ENCODE measurements around the gene ARHGEF33. TPM values are rescaled to one million over a fixed set of nuclear protein-coding genes. Genes with fewer than 3 reads are reported as not detected.

ARHGEF33 gene
- total RNA-seq, 1 donor from 2014 or later, result 1.3 TPM

GRCh38 chr2:38898256-38898655 is 8.6 kb downstream of the ARHGEF33 start:
- Histone ChIP-seq H3K36me3 (no peaks in the 10 kb centered on the region), H3K4me3 (no peak overlapping the region), H3K27ac (no peak overlapping the region), H3K27me3 (no peaks in the 10 kb centered on the region), H3K9me3 (no peaks in the 10 kb centered on the region), H3K4me1 (no peaks in the 10 kb centered on the region)
- no peak for DNase-seq
- no peak for ATAC-seq
- intact Hi-C loops (cut with DNase I), result no loop called here
- no peak for TF ChIP-seq CTCF (IDR thresholded peaks at IDR 0.05)

- ATAC-seq (no peak), DNase-seq (no peak)
- Histone ChIP-seq H3K4me3 (no peak overlapping the region), H3K9me3 (no peaks in the 10 kb centered on the region), H3K36me3 (no peaks in the 10 kb centered on the region), H3K4me1 (no peaks in the 10 kb centered on the region), H3K27me3 (no peaks in the 10 kb centered on the region), H3K27ac (no peak overlapping the region)
- intact Hi-C loops (cut with DNase I), result no loop called here
- no peak for TF ChIP-seq CTCF (IDR thresholded peaks at IDR 0.05)
Observed at GRCh38 chr2:38900726-38901125, 11.1 kb downstream of the ARHGEF33 start.

- no peak for DNase-seq
- Histone ChIP-seq H3K4me3 (no peak overlapping the region), H3K36me3 (no peaks in the 10 kb centered on the region), H3K4me1 (no peaks in the 10 kb centered on the region), H3K9me3 (no peaks in the 10 kb centered on the region), H3K27ac (no peak overlapping the region), H3K27me3 (no peaks in the 10 kb centered on the region)
- TF ChIP-seq CTCF (IDR thresholded peaks at IDR 0.05), result no peak
- no peak for ATAC-seq
- intact Hi-C loops (cut with DNase I), result no loop called here
Observed at GRCh38 chr2:38905251-38905650, 15.6 kb downstream of the ARHGEF33 start.

- H3K4me3 ChIP-seq, result no peak overlapping the region
- H3K36me3 ChIP-seq, result no peaks in the 10 kb centered on the region
- no peaks in the 10 kb centered on the region for H3K9me3 ChIP-seq
- no peak overlapping the region for H3K27ac ChIP-seq
- no peak for TF ChIP-seq CTCF (IDR thresholded peaks at IDR 0.05)
- no peaks in the 10 kb centered on the region for H3K4me1 ChIP-seq
- intact Hi-C loops (cut with DNase I), result no loop called here
- H3K27me3 ChIP-seq, result no peaks in the 10 kb centered on the region
- DNase-seq, result no peak
- ATAC-seq, result no peak
Observed at GRCh38 chr2:38907242-38907641, 17.6 kb downstream of the ARHGEF33 start.

- H3K4me3 ChIP-seq, result no peak overlapping the region
- no peak for TF ChIP-seq CTCF (IDR thresholded peaks at IDR 0.05)
- no peaks in the 10 kb centered on the region for H3K27me3 ChIP-seq
- ATAC-seq, result no peak
- H3K9me3 ChIP-seq, result no peaks in the 10 kb centered on the region
- no peaks in the 10 kb centered on the region for H3K4me1 ChIP-seq
- H3K36me3 ChIP-seq, result no peaks in the 10 kb centered on the region
- no peak for DNase-seq
- no peak overlapping the region for H3K27ac ChIP-seq
- intact Hi-C loops (cut with DNase I), result no loop called here
Observed at GRCh38 chr2:38907743-38908562, 18.3 kb downstream of the ARHGEF33 start.

Measured in upper lobe of right lung (tissue), 1 donor.